ENCODE results near the gene PSMA2. TPM values are rescaled to one million over a fixed set of nuclear protein-coding genes. Genes with fewer than 3 reads are reported as not detected.

The PSMA2 gene
- total RNA-seq, 1 donor = 67.8 TPM

GRCh38 chr7:42922017-42922753 lies 9.8 kb downstream of the PSMA2 start:
- TF ChIP-seq, protein P1, sequence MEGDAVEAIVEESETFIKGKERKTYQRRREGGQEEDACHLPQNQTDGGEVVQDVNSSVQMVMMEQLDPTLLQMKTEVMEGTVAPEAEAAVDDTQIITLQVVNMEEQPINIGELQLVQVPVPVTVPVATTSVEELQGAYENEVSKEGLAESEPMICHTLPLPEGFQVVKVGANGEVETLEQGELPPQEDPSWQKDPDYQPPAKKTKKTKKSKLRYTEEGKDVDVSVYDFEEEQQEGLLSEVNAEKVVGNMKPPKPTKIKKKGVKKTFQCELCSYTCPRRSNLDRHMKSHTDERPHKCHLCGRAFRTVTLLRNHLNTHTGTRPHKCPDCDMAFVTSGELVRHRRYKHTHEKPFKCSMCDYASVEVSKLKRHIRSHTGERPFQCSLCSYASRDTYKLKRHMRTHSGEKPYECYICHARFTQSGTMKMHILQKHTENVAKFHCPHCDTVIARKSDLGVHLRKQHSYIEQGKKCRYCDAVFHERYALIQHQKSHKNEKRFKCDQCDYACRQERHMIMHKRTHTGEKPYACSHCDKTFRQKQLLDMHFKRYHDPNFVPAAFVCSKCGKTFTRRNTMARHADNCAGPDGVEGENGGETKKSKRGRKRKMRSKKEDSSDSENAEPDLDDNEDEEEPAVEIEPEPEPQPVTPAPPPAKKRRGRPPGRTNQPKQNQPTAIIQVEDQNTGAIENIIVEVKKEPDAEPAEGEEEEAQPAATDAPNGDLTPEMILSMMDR (IDR thresholded peaks at IDR 0.05; ENCODE audit: insufficient read depth, low read depth, low read length) = no peak
- H3K4me3 ChIP-seq (ENCODE audit: low read depth, low read length) = no peak overlapping the region
- DNase-seq (ENCODE audit: low read depth) = no peak

- peak; percentile 26 for DNase-seq (ENCODE audit: low read depth)
- TF ChIP-seq, protein P1 (IDR thresholded peaks at IDR 0.05; ENCODE audit: insufficient read depth, low read depth, low read length) = no peak
- H3K4me3 ChIP-seq (ENCODE audit: low read depth, low read length) = no peak overlapping the region
Observed at GRCh38 chr7:42915356-42915755, 16.6 kb downstream of the PSMA2 start.

- DNase-seq (ENCODE audit: low read depth) = peak; percentile 86
- no peak overlapping the region for H3K4me3 ChIP-seq (ENCODE audit: low read depth, low read length)
- TF ChIP-seq, protein P1 (IDR thresholded peaks at IDR 0.05; ENCODE audit: insufficient read depth, low read depth, low read length) = no peak
Observed at GRCh38 chr7:42914421-42915045, 17.4 kb downstream of the PSMA2 start.

GRCh38 chr7:42914009-42914408 lies 18.0 kb downstream of the PSMA2 start:
- no peak overlapping the region for H3K4me3 ChIP-seq (ENCODE audit: low read depth, low read length)
- DNase-seq (ENCODE audit: low read depth) = peak; percentile 14
- TF ChIP-seq, protein P1 (IDR thresholded peaks at IDR 0.05; ENCODE audit: insufficient read depth, low read depth, low read length) = no peak

DNA sequence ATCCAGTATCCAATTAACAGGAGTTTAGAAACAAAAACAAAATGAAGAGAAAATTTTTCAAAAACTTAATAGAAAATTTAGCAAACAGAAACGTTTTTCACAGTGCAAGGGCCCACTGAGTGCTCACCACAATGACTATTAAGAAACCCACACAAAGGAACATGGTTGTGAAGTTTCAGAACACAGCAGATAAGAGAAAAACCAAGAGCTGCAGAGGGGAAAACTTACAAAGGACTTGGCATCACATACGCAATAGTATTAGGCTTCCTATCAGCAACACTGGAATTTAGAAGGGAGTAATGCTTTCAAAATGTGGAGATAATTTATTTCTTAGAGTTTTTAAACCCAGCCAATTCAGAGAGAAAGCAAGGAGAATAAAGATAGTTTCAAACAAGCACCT lies 18.4 kb downstream of the PSMA2 start:
- peak; percentile 66 for DNase-seq (ENCODE audit: low read depth)
- no peak overlapping the region for H3K4me3 ChIP-seq (ENCODE audit: low read depth, low read length)
- TF ChIP-seq, protein P1 (IDR thresholded peaks at IDR 0.05; ENCODE audit: insufficient read depth, low read depth, low read length) = no peak

DNA sequence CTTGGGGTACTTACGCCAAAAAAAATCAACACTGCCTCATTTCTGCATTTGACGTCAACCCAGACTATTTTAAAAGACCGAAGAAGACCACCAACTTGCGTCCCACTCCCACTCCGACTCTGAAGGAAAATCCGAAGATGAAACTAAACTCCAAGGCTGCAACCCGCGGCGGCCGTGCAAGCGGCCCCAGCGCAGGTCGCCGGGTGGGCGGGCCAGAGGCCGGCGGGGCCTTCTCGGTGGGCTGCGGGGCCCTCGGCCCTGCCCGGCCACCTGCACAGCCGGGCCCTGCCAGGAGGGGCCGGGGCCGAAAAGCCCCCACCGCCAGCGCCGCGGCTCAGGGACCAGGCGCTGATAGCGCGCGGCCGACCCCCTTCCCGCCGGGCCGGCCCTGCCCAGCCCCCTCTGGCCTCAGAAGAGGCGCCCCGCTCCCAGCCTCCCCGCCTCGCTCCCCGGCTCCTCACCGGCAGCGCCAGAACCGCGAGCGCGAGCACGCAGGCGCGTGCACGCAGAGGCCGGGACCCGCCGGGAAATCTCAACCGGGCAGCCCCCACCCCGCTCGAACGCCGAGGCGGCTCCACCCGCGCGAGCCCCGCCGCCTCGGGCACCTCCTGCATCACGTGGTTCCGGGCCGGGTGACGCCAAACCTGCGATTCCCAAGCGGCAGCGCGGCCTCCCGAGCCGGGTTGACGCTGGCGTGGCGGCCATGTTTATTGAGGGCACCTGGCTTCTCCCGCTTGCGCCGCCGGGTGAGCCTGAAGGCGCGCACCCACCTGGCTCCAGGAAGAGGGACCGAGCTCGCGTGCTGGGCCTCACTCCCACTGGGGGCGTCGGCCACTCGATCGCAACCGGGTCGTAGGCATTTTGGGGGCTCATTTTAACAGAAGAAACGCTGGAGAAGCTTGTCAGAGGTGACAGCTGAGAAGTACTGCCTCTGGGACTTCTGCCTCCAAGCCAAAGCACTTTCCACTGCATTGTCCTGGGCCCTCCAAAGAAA lies 20.2 kb downstream of the PSMA2 start, which contains the start of gene C7orf25:
Gene C7orf25 (minus strand): TSS at position 617 of the 994 bp plus-strand sequence. CDS start 1,170 bp downstream, outside the sequence.
- peak within 1 kb of the TSS; percentile 69 for H3K4me3 ChIP-seq (ENCODE audit: low read depth, low read length)
- DNase-seq (ENCODE audit: low read depth) = peak; percentile 94
- TF ChIP-seq, protein P1 (IDR thresholded peaks at IDR 0.05; ENCODE audit: insufficient read depth, low read depth, low read length) = no peak
